Brain microvascular endothelial cell (primary cell): Measurements from ENCODE around the gene ZCCHC14.
"Not testable (repeated sequence)": the region's sequence is repeated elsewhere in the genome, so short reads cannot be mapped to it uniquely, and the experiment has no call there.

Experiments
- DNase-seq: peaks from one replicate; pipeline ENCODE4 v3.0.0-alpha.2; 2020
- H3K27ac ChIP-seq: fragments of 250-450 bp; sonication (Bioruptor Pico); 2 replicates; pipeline ENCODE4 v1.5.1; 2020; ENCODE audit warnings: mild to moderate bottlenecking, moderate library complexity
- H3K27me3 ChIP-seq: fragments of 250-450 bp; sonication (Bioruptor Pico); replicated peaks from 2 replicates; pipeline ENCODE4 v1.5.1; 2020; ENCODE audit warnings: mild to moderate bottlenecking
- H3K36me3 ChIP-seq: fragments of 250-450 bp; sonication (Bioruptor Pico); replicated peaks from 2 replicates; pipeline ENCODE4 v1.5.1; 2020; ENCODE audit warnings: mild to moderate bottlenecking
- H3K4me3 ChIP-seq: 2 replicates; pipeline ENCODE4 v1.5.1; 2011; ENCODE audit warnings: low read depth, mild to moderate bottlenecking, control low read depth, low read length, moderate library complexity
- CTCF ChIP-seq: IDR thresholded peaks from 2 replicates; pipeline ENCODE4 v1.5.1; 2011; ENCODE audit warnings: low read depth, mild to moderate bottlenecking, moderate library complexity, low read length, control low read depth, inconsistent platforms; ENCODE audit errors: missing control alignments
- in situ Hi-C: cut with HindIII; loops from 2 replicates; pipeline ENCODE4 v1.10.0; 2017; ENCODE audit warnings: low sequenced_read_pairs, low pct_ligation_motif_present

The ZCCHC14 gene

GRCh38 chr16:87382023-87382785, 110.6 kb downstream of the ZCCHC14 start:
- TF ChIP-seq CTCF = no peak
- no peak for DNase-seq
- no peaks in the 10 kb centered on the region for H3K27me3 ChIP-seq
- peak overlapping the region; percentile 38 for H3K27ac ChIP-seq
- in situ Hi-C loops = no loop called here
- no peaks in the 10 kb centered on the region for H3K36me3 ChIP-seq
- H3K4me3 ChIP-seq = peak overlapping the region; percentile 72

GRCh38 chr16:87380881-87381280, 111.9 kb downstream of the ZCCHC14 start:
- DNase-seq = no peak

GRCh38 chr16:87380403-87380802, 112.4 kb downstream of the ZCCHC14 start:
- no peaks in the 10 kb centered on the region for H3K27me3 ChIP-seq
- peak overlapping the region; percentile 62 for H3K27ac ChIP-seq
- TF ChIP-seq CTCF = no peak
- in situ Hi-C loops = no loop called here
- no peak overlapping the region for H3K4me3 ChIP-seq
- DNase-seq = no peak
- H3K36me3 ChIP-seq = no peaks in the 10 kb centered on the region

More at GRCh38 chr16:87380881-87381280, 111.9 kb downstream of the ZCCHC14 start:
- no peak overlapping the region for H3K4me3 ChIP-seq
- peak overlapping the region; percentile 62 for H3K27ac ChIP-seq
- no peaks in the 10 kb centered on the region for H3K27me3 ChIP-seq
- no peaks in the 10 kb centered on the region for H3K36me3 ChIP-seq
- in situ Hi-C loops = no loop called here
- TF ChIP-seq CTCF = peak; percentile 35

GRCh38 chr16:87379312-87379752, 113.5 kb downstream of the ZCCHC14 start:
- DNase-seq, in situ Hi-C loops, H3K4me3 ChIP-seq, H3K27me3 ChIP-seq, H3K36me3 ChIP-seq, H3K27ac ChIP-seq: not testable (repeated sequence)

- no peak for DNase-seq
- no peak for TF ChIP-seq CTCF
- H3K4me3 ChIP-seq = no peak overlapping the region
- in situ Hi-C loops = no loop called here
- H3K27me3 ChIP-seq = no peaks in the 10 kb centered on the region
- no peak overlapping the region for H3K27ac ChIP-seq
- H3K36me3 ChIP-seq = no peaks in the 10 kb centered on the region
Measured at GRCh38 chr16:87376660-87377059, 116.2 kb downstream of the ZCCHC14 start.

GRCh38 chr16:87375426-87376135, 117.2 kb downstream of the ZCCHC14 start:
- Histone ChIP-seq H3K36me3 (no peaks in the 10 kb centered on the region), H3K4me3 (no peak overlapping the region), H3K27ac (peak overlapping the region; percentile 43), H3K27me3 (no peaks in the 10 kb centered on the region)
- DNase-seq = no peak
- TF ChIP-seq CTCF = no peak
- in situ Hi-C loops = no loop called here
